K562 (cell line): ENCODE data around the gene COL23A1. TPM values are rescaled to one million over a fixed set of nuclear protein-coding genes. Genes with fewer than 3 reads are reported as not detected.

Experiments
- ATAC-seq: fragments of 200-7000 bp; cut with Tn5 transposase; 3 replicates; pipeline ENCODE4 v1.9.1; 2020; ENCODE audit warnings: moderate library complexity
- BruUV-seq: library from RNA; stranded (reverse); fragments of 400-500 nt; replicated peaks from 2 replicates; lab custom pipeline; 2021; lab: Mats Ljungman, UMichigan
- CTCF ChIA-PET: fragments of 300-600 bp; formaldehyde crosslinking; extraction: SDS; loops from one replicate; lab custom pipeline; 2021; ENCODE audit warnings: low intra/inter-chr PET ratio; lab: Yijun Ruan, JAX
- POLR2A ChIA-PET: fragments of 300-600, 350-650 bp; sonication (Branson Sonifier 250); formaldehyde crosslinking; extraction: SDS; loops from one replicate; lab custom pipeline; 2021; ENCODE audit warnings: antibody characterized with exemption, inconsistent platforms; lab: Yijun Ruan, JAX
- DNase-seq, 4 experiments: peaks; one replicate each; pipeline versions ENCODE4 v3.0.0 to v3.0.0-alpha.2; 2011 to 2018; ENCODE audit warnings: low spot score in 3 of 4, mixed read lengths in 3 of 4; ENCODE audit errors: extremely low read depth in 1 of 4
- FAIRE-seq: peaks from 2 replicates; lab custom pipeline; 2011; peaks lifted over from hg19 to GRCh38; lab: Jason Lieb, UNC
- H2AFZ ChIP-seq: 2 replicates; pipeline ENCODE4 v1.6.0; 2011; ENCODE audit warnings: low read depth, low read length, control low read depth, inconsistent platforms
- H3K27ac ChIP-seq: fragments of 200-600 bp; 3 replicates; pipeline ENCODE4 v1.8.0; 2011; ENCODE audit warnings: low read depth, mild to moderate bottlenecking, control low read depth, inconsistent platforms, low read length, moderate library complexity, mixed read lengths; ENCODE audit errors: extremely low read depth
- H3K27me3 ChIP-seq, 2 experiments: fragments of 300-600 bp in 1 of 2; 2 replicates in 1 of 2; 3 replicates in 1 of 2; pipeline versions ENCODE4 v1.6.0 to v1.8.0; 2011; ENCODE audit warnings: inconsistent platforms in 2 of 2, low read length in 2 of 2, mild to moderate bottlenecking in 1 of 2, mixed read lengths in 1 of 2, moderate library complexity in 1 of 2; ENCODE audit not compliant: control insufficient read depth in 2 of 2, insufficient read depth in 2 of 2
- H3K36me3 ChIP-seq: fragments of 300-600 bp; 3 replicates; pipeline ENCODE4 v1.8.0; 2011; ENCODE audit warnings: mild to moderate bottlenecking, low read length, inconsistent platforms; ENCODE audit not compliant: control insufficient read depth, insufficient read depth
- H3K4me1 ChIP-seq, 2 experiments: fragments of 200-600 bp in 1 of 2; replicated peaks in 1 of 2; 2 replicates in 1 of 2; 3 replicates in 1 of 2; pipeline versions ENCODE4 v1.5.1 to v1.8.0; 2011; ENCODE audit warnings: inconsistent platforms in 2 of 2, low read length in 2 of 2, mild to moderate bottlenecking in 1 of 2, mixed read lengths in 1 of 2, moderate library complexity in 1 of 2; ENCODE audit not compliant: control insufficient read depth in 2 of 2, insufficient read depth in 2 of 2
- H3K4me2 ChIP-seq: 2 replicates; pipeline ENCODE4 v1.6.1; 2011; ENCODE audit warnings: low read length, control low read depth, inconsistent platforms, mixed read lengths; ENCODE audit not compliant: insufficient read depth
- H3K4me3 ChIP-seq: fragments of 200-600 bp; sonication (generic), shearing (Covaris generic); 2 replicates; pipeline ENCODE4 v1.5.1; 2016; ENCODE audit warnings: control low read depth, inconsistent platforms
- H3K79me2 ChIP-seq: fragments of 200-600 bp; 3 replicates; pipeline ENCODE4 v1.8.0; 2011; ENCODE audit warnings: low read length, inconsistent platforms; ENCODE audit not compliant: control insufficient read depth, insufficient read depth
- H3K9ac ChIP-seq, 2 experiments: 2 replicates each; pipeline versions ENCODE4 v1.6.0 to v1.6.1; 2011; ENCODE audit warnings: low read depth in 2 of 2, low read length in 2 of 2, control low read depth in 1 of 2, inconsistent platforms in 1 of 2, mild to moderate bottlenecking in 1 of 2, mixed read lengths in 1 of 2; ENCODE audit not compliant: insufficient read depth in 1 of 2
- H3K9me1 ChIP-seq: one replicate; pipeline ENCODE4 v1.6.0; 2011; ENCODE audit warnings: inconsistent platforms, mild to moderate bottlenecking, low read length, moderate library complexity; ENCODE audit not compliant: control insufficient read depth, insufficient read depth
- H3K9me3 ChIP-seq: replicated peaks from 2 replicates; pipeline ENCODE4 v1.5.1; 2011; ENCODE audit warnings: low read depth, low read length, inconsistent platforms; ENCODE audit not compliant: control insufficient read depth, insufficient read depth
- H4K20me1 ChIP-seq: replicated peaks from 2 replicates; pipeline ENCODE4 v1.6.1; 2011; ENCODE audit warnings: low read length, inconsistent platforms, mixed read lengths; ENCODE audit not compliant: control insufficient read depth, insufficient read depth
- NFIC ChIP-seq: fragments of 450-650 bp; IDR thresholded peaks from 2 replicates; pipeline ENCODE4 v1.6.1; 2017; ENCODE audit warnings: mild to moderate bottlenecking, inconsistent platforms
- NKRF ChIP-seq: fragments of 450-650 bp; IDR thresholded peaks from 2 replicates; pipeline ENCODE4 v1.6.1; 2016; ENCODE audit warnings: borderline replicate concordance
- WGBS: fragments of 100-300 bp; shearing (Covaris generic); methylation state at CpG from one replicate; pipeline ENCODE4 v1.1.6; 2016; ENCODE audit warnings: low coverage, mixed read lengths; ENCODE audit not compliant: insufficient coverage; ENCODE audit errors: missing lambda C conversion rate; 5-methylcytosine and 5-hydroxymethylcytosine counted together
- in situ Hi-C: fragments of 300-500 bp; cut with MboI; formaldehyde crosslinking; loops from 4 replicates; pipeline ENCODE4 v1.15.0; 2018; ENCODE audit warnings: inconsistent platforms, mixed read lengths
- intact Hi-C: fragments of 100-400 bp; cut with micrococcal nuclease; formaldehyde crosslinking; loops from 2 replicates; pipeline ENCODE4 v1.14.2; 2022
- polyA plus RNA-seq, 8 experiments: library from polyadenylated mRNA; depleted of rRNA in 4 of 8; stranded (reverse) in 5 of 8; unstranded in 3 of 8; fragments of >200 nt; fragmentation: Nextera tagmentation in 2 of 8; fragmentation: Illumina TruSeq in 1 of 8; extraction: Ambion mirVana in 2 of 8; extraction: Trizol in 1 of 8; gene quantifications; 2 replicates each; pipeline versions ENCODE4 v1.2.1 to v1.2.3, GENCODE V29; 2011 to 2014; ENCODE audit warnings: inconsistent platforms in 1 of 8, missing spikeins in 1 of 8
- total RNA-seq, 7 experiments: library from RNA; depleted of rRNA in 6 of 7; stranded (reverse); fragments of >200 nt in 6 of 7; fragmentation: Illumina TruSeq in 2 of 7; extraction: Trizol in 2 of 7; gene quantifications; 2 replicates each; pipeline versions ENCODE4 v1.2.1 to v1.2.3, GENCODE V29; 2011 to 2021; ENCODE audit warnings: low replicate concordance in 1 of 7

The COL23A1 gene
- total and polyA plus RNA-seq, 9 of the 15 experiments (the other 6 are each of a cell fraction or from before 2014, with no cell fraction given): 0.09 TPM; not detected in 8

GRCh38 chr5:178434851-178435250 is 155.3 kb downstream of the COL23A1 start:
- no TSS peak for BruUV-seq

More at GRCh38 chr5:178434851-178435250, 155.3 kb downstream of the COL23A1 start:
- Histone ChIP-seq H2AFZ (no peak overlapping the region), H3K79me2 (no peaks in the 10 kb centered on the region), H3K4me3 (no peak overlapping the region), H3K4me2 (no peak overlapping the region), H3K9ac (0 out of 4 replicates have a peak overlapping the region, but pooled peaks of 1 of the 2 experiments have one; percentile 13), H3K9me3 (no peaks in the 10 kb centered on the region), H3K27ac (no peak overlapping the region), H3K4me1 (peaks cover 6 to 19% of the 10 kb centered on the region in 2 experiments; a peak in 3 of 5 replicates), H3K9me1 (no peaks in the 10 kb centered on the region), H3K36me3 (no peaks in the 10 kb centered on the region), H4K20me1 (no peaks in the 10 kb centered on the region), H3K27me3 (peaks cover 0 to 23% of the 10 kb centered on the region in 2 experiments; a peak in 4 of 5 replicates)
- TF ChIP-seq NKRF: no peak
- 0 out of 2 replicates have a peak, but pooled peaks have one; percentile 28 for TF ChIP-seq NFIC
- FAIRE-seq: no peak
- intact Hi-C loops (no loop called here), in situ Hi-C loops (no loop called here)
- ChIA-PET POLR2A (no interaction called here), CTCF (no interaction called here)
- DNase-seq: no peak
- ATAC-seq: peak; percentile 44; the same call in 2 of the 3 replicates
- WGBS: 22% methylated on average over 10 of the region's 17 CpGs
